HCT116 (cell line): ENCODE results near the gene OR6B2. TPM values are rescaled to one million over a fixed set of nuclear protein-coding genes. Genes with fewer than 3 reads are reported as not detected.

ENCODE experiments used
- ATAC-seq: fragments of 200-7000 bp; cut with Tn5 transposase; 2 replicates; pipeline ENCODE4 v1.9.1; 2020; ENCODE audit warnings: mild to moderate bottlenecking, moderate library complexity
- BruUV-seq: library from RNA; stranded (reverse); fragments of 400-500 nt; replicated peaks from 2 replicates; lab custom pipeline; 2021; lab: Mats Ljungman, UMichigan
- CTCF ChIA-PET: fragments of 300-600 bp; sonication (Branson Sonifier 250); formaldehyde crosslinking; loops from one replicate; lab custom pipeline; 2021; ENCODE audit warnings: antibody characterized with exemption; lab: Charles Lee
- POLR2A ChIA-PET: fragments of 300-600, 350-600 bp; sonication (Branson Sonifier 250); formaldehyde crosslinking; loops from one replicate; lab custom pipeline; 2021; ENCODE audit warnings: antibody characterized with exemption; lab: Charles Lee
- RAD21 ChIA-PET, 2 experiments: fragments of 300-600 bp; sonication (Branson Sonifier 250); formaldehyde crosslinking; loops; one replicate each; lab custom pipeline; 2023; ENCODE audit warnings: low total read pairs in 2 of 2; ENCODE audit not compliant: uncharacterized antibody in 2 of 2, unreplicated experiment in 2 of 2, low non-redundant PET in 1 of 2; lab: Charles Lee
- DNase-seq: peaks from one replicate; pipeline ENCODE4 v3.0.0-alpha.2; 2010; ENCODE audit warnings: low read depth, low spot score
- H2AFZ ChIP-seq: fragments of 200-600 bp; shearing (Covaris generic), sonication (generic); 2 replicates; pipeline ENCODE4 v1.6.1; 2017; ENCODE audit warnings: low read depth, mixed run types, mixed read lengths, antibody characterized with exemption, low read length; ENCODE audit not compliant: poor library complexity, severe bottlenecking
- H3K27ac ChIP-seq: 2 replicates; pipeline ENCODE4 v1.5.1; 2012; ENCODE audit warnings: low read depth, low read length
- H3K27me3 ChIP-seq: fragments of 200-600 bp; sonication (generic); 2 replicates; pipeline ENCODE4 v1.6.1; 2016; ENCODE audit warnings: mixed run types, low read length, mixed read lengths; ENCODE audit not compliant: insufficient read depth
- H3K36me3 ChIP-seq, 2 experiments: fragments of 200-500 bp in 1 of 2; fragments of 200-600 bp in 1 of 2; sonication (Bioruptor generic) in 1 of 2; sonication (generic) in 1 of 2; 2 replicates each; pipeline versions ENCODE4 v1.5.1 to v1.6.1; 2014 to 2016; ENCODE audit warnings: low read length in 2 of 2, inconsistent platforms in 1 of 2, mixed read lengths in 1 of 2, mixed run types in 1 of 2; ENCODE audit not compliant: insufficient read depth in 2 of 2, control insufficient read depth in 1 of 2
- H3K4me1 ChIP-seq, 2 experiments: fragments of 200-600 bp in 1 of 2; sonication (generic) in 1 of 2; 2 replicates each; pipeline versions ENCODE4 v1.5.1 to v1.6.1; 2012 to 2017; ENCODE audit warnings: low read length in 2 of 2, inconsistent platforms in 1 of 2, mild to moderate bottlenecking in 1 of 2, mixed read lengths in 1 of 2, mixed run types in 1 of 2, moderate library complexity in 1 of 2; ENCODE audit not compliant: insufficient read depth in 2 of 2, control insufficient read depth in 1 of 2
- H3K4me2 ChIP-seq: fragments of 200-600 bp; sonication (generic); 2 replicates; pipeline ENCODE4 v1.6.1; 2017; ENCODE audit warnings: mixed run types, low read length, mixed read lengths
- H3K4me3 ChIP-seq, 2 experiments: fragments of 200-600 bp in 1 of 2; sonication (generic) in 1 of 2; replicated peaks in 1 of 2; 2 replicates each; pipeline ENCODE4 v1.5.1; 2011 to 2016; ENCODE audit warnings: low read length in 2 of 2, control low read depth in 1 of 2, low read depth in 1 of 2, mild to moderate bottlenecking in 1 of 2, mixed read lengths in 1 of 2, mixed run types in 1 of 2
- H3K79me2 ChIP-seq: fragments of 200-600 bp; sonication (generic); 2 replicates; pipeline ENCODE4 v1.6.1; 2017; ENCODE audit warnings: mild to moderate bottlenecking, mixed run types, low read length, moderate library complexity, mixed read lengths; ENCODE audit not compliant: insufficient read depth
- H3K9ac ChIP-seq: fragments of 200-600 bp; sonication (generic); 2 replicates; pipeline ENCODE4 v1.6.1; 2016; ENCODE audit warnings: low read length, mixed read lengths
- H3K9me2 ChIP-seq: fragments of 200-600 bp; sonication (generic), shearing (Covaris generic); 2 replicates; pipeline ENCODE4 v1.6.1; 2017; ENCODE audit warnings: mixed run types, mild to moderate bottlenecking, moderate library complexity; ENCODE audit not compliant: insufficient read depth
- H3K9me3 ChIP-seq, 2 experiments: fragments of 200-500 bp in 1 of 2; fragments of 200-600 bp in 1 of 2; sonication (Bioruptor generic) in 1 of 2; sonication (generic) in 1 of 2; 2 replicates each; pipeline ENCODE4 v1.6.1; 2014 to 2017; ENCODE audit warnings: low read length in 2 of 2, mixed read lengths in 2 of 2, inconsistent platforms in 1 of 2, low read depth in 1 of 2, mild to moderate bottlenecking in 1 of 2, mixed run types in 1 of 2, moderate library complexity in 1 of 2; ENCODE audit not compliant: control insufficient read depth in 1 of 2, insufficient read depth in 1 of 2
- H4K20me1 ChIP-seq: fragments of 200-600 bp; sonication (generic), shearing (Covaris generic); 2 replicates; pipeline ENCODE4 v1.6.1; 2017; ENCODE audit warnings: mixed run types, mild to moderate bottlenecking, moderate library complexity; ENCODE audit not compliant: insufficient read depth
- CEBPB ChIP-seq: IDR thresholded peaks from 2 replicates; pipeline ENCODE4 v1.6.1; 2012; ENCODE audit warnings: low read depth
- EZH2 ChIP-seq: fragments of 200-600 bp; sonication (generic); IDR thresholded peaks from 2 replicates; pipeline ENCODE4 v1.6.1; 2017; ENCODE audit warnings: antibody characterized with exemption, mixed run types
- EZH2phosphoT487 ChIP-seq: fragments of 200-600 bp; IDR thresholded peaks from 2 replicates; pipeline ENCODE4 v1.6.1; 2018; ENCODE audit warnings: antibody characterized with exemption, borderline replicate concordance
- POLR2A ChIP-seq: IDR thresholded peaks from 2 replicates; pipeline ENCODE4 v1.7.0; 2011; ENCODE audit warnings: borderline replicate concordance; ENCODE audit not compliant: insufficient read depth, insufficient read length; ENCODE audit errors: extremely low read depth
- TCF7L2 ChIP-seq: IDR thresholded peaks from 2 replicates; pipeline ENCODE4 v1.7.0; 2011; ENCODE audit warnings: borderline replicate concordance, inconsistent platforms; ENCODE audit not compliant: insufficient read depth, insufficient read length; ENCODE audit errors: extremely low read depth
- intact Hi-C: fragments of 100-400 bp; cut with micrococcal nuclease; formaldehyde crosslinking; loops from 2 replicates; pipeline ENCODE4 v1.10.0; 2022
- total RNA-seq: library from RNA; stranded (reverse); gene quantifications from one replicate; pipeline ENCODE4 v1.2.1, GENCODE V29; 2021; ENCODE audit not compliant: unreplicated experiment
- TF ChIP-seq, protein P1 (sequence below): IDR thresholded peaks from 2 replicates; pipeline ENCODE4 v1.6.1; 2012
- TF ChIP-seq, protein P2 (sequence below), 3 experiments: fragments of 200-600 bp in 1 of 3; sonication (generic) in 1 of 3; IDR thresholded peaks in 2 of 3; conservative IDR thresholded peaks in 1 of 3; 2 replicates each; pipeline ENCODE4 v1.5.1; 2012 to 2017; ENCODE audit warnings: low read depth in 2 of 3, low read length in 2 of 3, antibody characterized with exemption in 1 of 3, borderline replicate concordance in 1 of 3, control low read depth in 1 of 3, mild to moderate bottlenecking in 1 of 3, mixed read lengths in 1 of 3, mixed run types in 1 of 3, moderate library complexity in 1 of 3; ENCODE audit not compliant: insufficient read depth in 1 of 3
- TF ChIP-seq, protein P3 (sequence below): IDR thresholded peaks from 2 replicates; pipeline ENCODE4 v1.6.1; 2012

Gene OR6B2
- total RNA-seq, 1 experiment from 2014 or later, result not detected

DNA sequence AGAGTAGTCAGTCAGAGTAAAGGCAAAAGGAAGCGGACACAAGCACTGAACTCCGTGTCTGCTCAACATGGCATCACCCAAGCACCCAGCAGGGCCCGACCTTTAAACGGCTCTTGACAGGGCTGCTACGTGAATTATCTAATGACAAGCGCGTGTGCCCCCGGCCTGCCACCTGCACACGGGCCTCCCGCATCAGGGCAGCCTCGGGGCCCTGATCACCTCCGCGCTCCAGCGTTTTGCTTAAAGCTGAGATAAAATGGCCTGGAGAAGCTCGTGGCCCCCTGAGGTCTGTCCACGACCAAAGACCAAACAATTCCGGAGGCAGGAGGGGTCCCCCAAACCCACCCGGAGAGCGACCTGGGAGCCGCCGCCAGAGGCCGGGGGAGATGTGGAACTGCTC lies 5.5 kb downstream of the OR6B2 start:
- Histone ChIP-seq H3K9ac (peak overlapping the region; percentile 88), H3K36me3 (peaks cover 10 to 17% of the 10 kb centered on the region in 2 experiments; a peak in 3 of 4 replicates), H2AFZ (no peak overlapping the region), H3K4me3 (peak overlapping the region; percentile 85 to 95), H3K79me2 (peaks cover 52% of the 10 kb centered on the region), H3K27ac (peak overlapping the region; percentile 48; the same call in 1 of the 2 replicates), H3K9me3 (no peaks in the 10 kb centered on the region), H3K9me2 (no peaks in the 10 kb centered on the region), H3K4me2 (peak overlapping the region; percentile 73), H3K27me3 (no peaks in the 10 kb centered on the region), H3K4me1 (peaks cover 11 to 14% of the 10 kb centered on the region in 2 experiments), H4K20me1 (no peaks in the 10 kb centered on the region; the same call in 1 of the 2 replicates)
- RAD21 ChIA-PET, result no interaction called here
- TF ChIP-seq, protein P1, sequence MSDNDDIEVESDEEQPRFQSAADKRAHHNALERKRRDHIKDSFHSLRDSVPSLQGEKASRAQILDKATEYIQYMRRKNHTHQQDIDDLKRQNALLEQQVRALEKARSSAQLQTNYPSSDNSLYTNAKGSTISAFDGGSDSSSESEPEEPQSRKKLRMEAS, result peak; percentile 12; the same call in 1 of the 2 replicates
- TF ChIP-seq, protein P2, sequence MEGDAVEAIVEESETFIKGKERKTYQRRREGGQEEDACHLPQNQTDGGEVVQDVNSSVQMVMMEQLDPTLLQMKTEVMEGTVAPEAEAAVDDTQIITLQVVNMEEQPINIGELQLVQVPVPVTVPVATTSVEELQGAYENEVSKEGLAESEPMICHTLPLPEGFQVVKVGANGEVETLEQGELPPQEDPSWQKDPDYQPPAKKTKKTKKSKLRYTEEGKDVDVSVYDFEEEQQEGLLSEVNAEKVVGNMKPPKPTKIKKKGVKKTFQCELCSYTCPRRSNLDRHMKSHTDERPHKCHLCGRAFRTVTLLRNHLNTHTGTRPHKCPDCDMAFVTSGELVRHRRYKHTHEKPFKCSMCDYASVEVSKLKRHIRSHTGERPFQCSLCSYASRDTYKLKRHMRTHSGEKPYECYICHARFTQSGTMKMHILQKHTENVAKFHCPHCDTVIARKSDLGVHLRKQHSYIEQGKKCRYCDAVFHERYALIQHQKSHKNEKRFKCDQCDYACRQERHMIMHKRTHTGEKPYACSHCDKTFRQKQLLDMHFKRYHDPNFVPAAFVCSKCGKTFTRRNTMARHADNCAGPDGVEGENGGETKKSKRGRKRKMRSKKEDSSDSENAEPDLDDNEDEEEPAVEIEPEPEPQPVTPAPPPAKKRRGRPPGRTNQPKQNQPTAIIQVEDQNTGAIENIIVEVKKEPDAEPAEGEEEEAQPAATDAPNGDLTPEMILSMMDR (IDR thresholded peaks at IDR 0.05 in 2 of 3, conservative IDR thresholded peaks at IDR 0.05 in 1 of 3; ENCODE audit: borderline replicate concordance in 1 of 3, insufficient read depth in 1 of 3, low read depth in 2 of 3, low read length in 2 of 3), result no peak
- intact Hi-C loops, result no loop called here
- ATAC-seq (peak; percentile 30), DNase-seq (no peak)
- POLR2A ChIA-PET, result interaction anchor here (0.8 kb wide), 1 partner anchor 110 kb away, joined by 4 read pairs; no protein-coding TSS in a partner anchor
- CTCF ChIA-PET, result interaction anchor here (1.2 kb wide), 1 partner anchor 119 kb away, joined by 4 read pairs; no protein-coding TSS in a partner anchor
- no TSS peak for BruUV-seq

DNA sequence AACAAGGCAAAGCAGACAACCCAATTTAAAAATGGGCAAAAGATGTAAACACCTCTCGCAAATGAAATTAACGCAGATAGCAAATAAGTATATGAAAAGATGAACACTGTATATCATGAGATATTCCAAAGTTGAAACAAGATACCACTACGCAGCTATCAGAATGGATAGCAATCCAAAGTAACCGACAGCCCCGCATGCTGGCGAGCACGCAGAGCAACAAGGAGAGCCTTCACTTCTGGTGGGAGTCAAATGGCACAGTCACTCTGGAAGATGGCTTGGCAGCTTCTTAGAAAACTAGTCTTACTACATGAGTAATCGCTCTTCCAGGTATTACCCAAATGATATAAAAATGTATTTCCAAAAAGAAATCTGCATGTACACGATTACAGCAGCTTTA lies 6.4 kb downstream of the OR6B2 start:
- CTCF ChIA-PET, result no interaction called here

More for the DNA sequence above, 6.4 kb downstream of the OR6B2 start:
- RAD21 ChIA-PET, result no interaction called here
- peaks cover 11 to 14% of the 10 kb centered on the region in 2 experiments for H3K4me1 ChIP-seq
- H3K9me3 ChIP-seq, result no peaks in the 10 kb centered on the region
- POLR2A ChIA-PET, result no interaction called here
- ATAC-seq, result no peak
- no peak overlapping the region for H3K27ac ChIP-seq
- H3K4me2 ChIP-seq, result peak overlapping the region; percentile 73
- no peak for DNase-seq
- intact Hi-C loops, result no loop called here
- peak overlapping the region; percentile 85 to 95 for H3K4me3 ChIP-seq
- no peaks in the 10 kb centered on the region for H3K9me2 ChIP-seq
- H4K20me1 ChIP-seq, result peaks cover under 1% of the 10 kb centered on the region; the same call in 1 of the 2 replicates
- peaks cover 59% of the 10 kb centered on the region for H3K79me2 ChIP-seq
- H3K36me3 ChIP-seq, result peaks cover 12 to 23% of the 10 kb centered on the region in 2 experiments
- BruUV-seq, result TSS peak; percentile 56
- TF ChIP-seq, protein P1, result no peak
- TF ChIP-seq EZH2, result no peak
- TF ChIP-seq EZH2phosphoT487, result no peak
- no peak for TF ChIP-seq CEBPB
- TF ChIP-seq, protein P3, sequence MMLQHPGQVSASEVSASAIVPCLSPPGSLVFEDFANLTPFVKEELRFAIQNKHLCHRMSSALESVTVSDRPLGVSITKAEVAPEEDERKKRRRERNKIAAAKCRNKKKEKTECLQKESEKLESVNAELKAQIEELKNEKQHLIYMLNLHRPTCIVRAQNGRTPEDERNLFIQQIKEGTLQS, result no peak
- no peak for TF ChIP-seq POLR2A
- TF ChIP-seq TCF7L2, result no peak
- TF ChIP-seq, all 23 proteins: peak for 0
- H2AFZ ChIP-seq, result no peak overlapping the region
- no peaks in the 10 kb centered on the region for H3K27me3 ChIP-seq
- peak overlapping the region; percentile 88 for H3K9ac ChIP-seq
